ENCODE measurements around the gene DAPK3.
"Not testable (repeated sequence)": the region's sequence is repeated elsewhere in the genome, so short reads cannot be mapped to it uniquely, and the experiment has no call there.

DAPK3 gene

DNA sequence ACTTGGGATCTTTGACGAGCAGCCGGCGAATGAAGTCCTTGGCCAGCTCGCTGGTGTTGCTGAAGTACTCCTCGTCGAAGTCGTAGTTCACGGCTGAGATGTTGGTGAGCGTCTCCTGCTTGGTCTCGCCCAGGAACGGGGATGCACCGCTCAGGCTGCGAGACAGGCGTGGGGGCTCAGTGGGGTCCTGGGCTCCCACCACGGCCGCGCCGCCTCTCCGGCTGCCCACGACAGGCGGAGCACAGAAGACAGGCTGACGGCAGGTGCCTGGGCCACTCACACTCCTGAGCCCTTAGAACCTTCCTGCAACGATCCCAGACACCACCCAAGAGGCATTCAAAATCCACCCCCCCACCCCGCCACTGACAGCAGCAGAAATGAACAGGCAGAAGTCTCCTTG lies 9.9 kb downstream of the DAPK3 start:
- TF ChIP-seq, protein P1, sequence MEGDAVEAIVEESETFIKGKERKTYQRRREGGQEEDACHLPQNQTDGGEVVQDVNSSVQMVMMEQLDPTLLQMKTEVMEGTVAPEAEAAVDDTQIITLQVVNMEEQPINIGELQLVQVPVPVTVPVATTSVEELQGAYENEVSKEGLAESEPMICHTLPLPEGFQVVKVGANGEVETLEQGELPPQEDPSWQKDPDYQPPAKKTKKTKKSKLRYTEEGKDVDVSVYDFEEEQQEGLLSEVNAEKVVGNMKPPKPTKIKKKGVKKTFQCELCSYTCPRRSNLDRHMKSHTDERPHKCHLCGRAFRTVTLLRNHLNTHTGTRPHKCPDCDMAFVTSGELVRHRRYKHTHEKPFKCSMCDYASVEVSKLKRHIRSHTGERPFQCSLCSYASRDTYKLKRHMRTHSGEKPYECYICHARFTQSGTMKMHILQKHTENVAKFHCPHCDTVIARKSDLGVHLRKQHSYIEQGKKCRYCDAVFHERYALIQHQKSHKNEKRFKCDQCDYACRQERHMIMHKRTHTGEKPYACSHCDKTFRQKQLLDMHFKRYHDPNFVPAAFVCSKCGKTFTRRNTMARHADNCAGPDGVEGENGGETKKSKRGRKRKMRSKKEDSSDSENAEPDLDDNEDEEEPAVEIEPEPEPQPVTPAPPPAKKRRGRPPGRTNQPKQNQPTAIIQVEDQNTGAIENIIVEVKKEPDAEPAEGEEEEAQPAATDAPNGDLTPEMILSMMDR (conservative IDR thresholded peaks at IDR 0.05), result no peak
- TF ChIP-seq ZFX (IDR thresholded peaks at IDR 0.05), result no peak
- no peak overlapping the region for H3K27ac ChIP-seq

DNA sequence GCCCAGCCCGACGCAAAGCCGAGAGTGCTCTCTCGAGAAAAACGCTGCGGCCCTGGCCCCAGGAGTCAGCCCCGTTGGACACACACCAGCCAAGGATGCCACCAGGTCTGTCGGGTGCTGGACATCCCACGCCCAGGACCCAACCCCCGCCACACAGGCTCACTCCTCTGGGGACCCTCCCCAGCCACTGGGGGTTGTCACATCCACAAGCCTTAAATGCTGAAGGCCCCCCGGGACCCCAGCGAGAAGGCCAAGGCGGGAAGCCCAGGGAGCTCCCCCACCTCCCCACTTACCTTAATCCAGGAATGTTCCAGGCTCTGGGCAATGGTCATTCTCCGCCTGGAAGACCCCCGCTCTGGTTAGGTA lies 11.2 kb downstream of the DAPK3 start:
- TF ChIP-seq, protein P1 (conservative IDR thresholded peaks at IDR 0.05), result no peak
- no peak for TF ChIP-seq ZFX (IDR thresholded peaks at IDR 0.05)
- H3K27ac ChIP-seq, result no peak overlapping the region

DNA sequence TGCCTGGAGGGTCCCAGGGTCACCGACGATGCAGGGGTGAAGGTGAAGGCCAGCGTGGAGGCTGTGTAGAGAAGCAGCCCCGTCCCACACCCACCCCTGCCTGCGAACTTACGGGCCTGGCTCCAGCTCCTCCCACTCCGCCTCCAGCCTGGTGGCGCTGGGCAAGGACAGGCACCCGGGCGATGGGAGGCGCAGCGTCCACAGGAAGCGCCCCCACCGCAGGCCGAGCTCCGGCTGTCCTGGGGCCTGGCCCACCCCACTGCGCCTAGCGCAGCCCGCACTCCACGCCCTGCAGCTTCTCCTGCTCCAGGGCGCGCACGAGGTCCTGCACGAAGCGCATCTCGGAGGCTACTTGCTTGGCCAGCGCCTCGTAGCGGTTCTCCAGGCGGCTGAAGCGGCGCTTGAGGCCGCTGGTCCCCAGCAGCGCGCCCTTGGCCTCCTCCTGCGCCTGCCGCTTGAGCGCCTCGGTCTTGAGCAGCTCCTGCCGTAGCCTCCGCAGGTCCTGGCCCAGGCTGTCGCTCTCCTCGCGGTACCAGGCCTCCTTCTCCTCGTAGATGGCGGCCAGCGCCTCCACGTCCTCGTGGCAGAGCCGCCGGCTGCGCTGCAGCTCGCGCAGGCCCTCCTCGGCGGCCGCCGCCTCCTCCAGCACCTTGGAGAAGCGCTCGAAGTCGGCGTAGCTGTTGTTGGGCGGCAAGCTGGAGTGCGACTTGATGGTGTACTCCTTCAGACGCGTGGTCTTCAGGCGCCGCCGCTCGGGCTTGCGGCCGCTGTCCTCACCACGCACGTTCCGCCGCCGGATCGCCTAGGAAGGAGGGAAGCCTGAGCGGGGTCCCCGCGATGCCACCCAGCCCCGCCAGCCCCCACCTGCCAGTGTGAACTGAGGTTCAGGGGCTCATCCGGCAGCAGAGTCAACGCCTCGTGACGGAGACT lies 11.8 kb downstream of the DAPK3 start:
- TF ChIP-seq, protein P1 (conservative IDR thresholded peaks at IDR 0.05), result no peak
- no peak for TF ChIP-seq ZFX (IDR thresholded peaks at IDR 0.05)
- no peak overlapping the region for H3K27ac ChIP-seq

DNA sequence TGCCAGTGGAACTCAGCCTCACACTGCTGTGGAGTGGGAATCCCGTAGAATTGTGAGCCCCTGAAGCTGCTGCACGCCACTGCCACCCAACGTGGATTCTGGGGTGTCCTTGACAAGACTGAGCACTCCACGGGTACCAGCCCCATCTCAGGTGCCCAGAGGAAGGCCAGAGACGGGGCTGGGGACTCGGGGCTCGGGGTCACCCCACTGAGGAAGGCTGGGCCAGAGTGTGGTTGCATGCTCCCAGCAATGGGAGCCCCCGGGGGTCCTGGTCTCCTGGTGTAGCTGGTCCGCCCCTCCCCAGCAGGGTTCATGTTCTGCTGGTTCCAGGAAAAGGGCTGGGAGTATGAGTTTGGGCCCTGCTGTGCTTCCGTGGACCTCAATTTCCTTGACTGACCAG lies 15.2 kb downstream of the DAPK3 start:
- H3K27ac ChIP-seq, result no peak overlapping the region
- TF ChIP-seq, protein P1 (conservative IDR thresholded peaks at IDR 0.05), result no peak
- no peak for TF ChIP-seq ZFX (IDR thresholded peaks at IDR 0.05)

DNA sequence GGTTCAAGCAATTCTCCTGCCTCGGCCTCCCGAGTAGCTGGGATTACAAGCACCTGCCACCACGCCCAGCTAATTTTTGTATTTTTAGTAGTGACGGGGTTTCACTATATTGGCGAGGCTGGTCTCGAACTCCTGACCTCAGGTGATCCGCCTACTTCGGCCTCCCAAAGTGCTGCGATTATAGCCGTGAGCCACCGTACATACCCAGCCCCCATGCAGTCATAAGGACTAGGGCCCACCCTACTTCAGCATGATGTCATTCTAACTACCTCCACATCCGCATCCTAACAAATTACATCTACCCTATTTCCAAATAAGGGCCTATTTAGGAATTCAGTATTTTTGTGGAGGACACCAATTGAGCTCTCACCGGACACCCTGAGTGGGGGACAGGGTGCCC lies 15.6 kb downstream of the DAPK3 start:
- not testable (repeated sequence) for H3K27ac ChIP-seq

DNA sequence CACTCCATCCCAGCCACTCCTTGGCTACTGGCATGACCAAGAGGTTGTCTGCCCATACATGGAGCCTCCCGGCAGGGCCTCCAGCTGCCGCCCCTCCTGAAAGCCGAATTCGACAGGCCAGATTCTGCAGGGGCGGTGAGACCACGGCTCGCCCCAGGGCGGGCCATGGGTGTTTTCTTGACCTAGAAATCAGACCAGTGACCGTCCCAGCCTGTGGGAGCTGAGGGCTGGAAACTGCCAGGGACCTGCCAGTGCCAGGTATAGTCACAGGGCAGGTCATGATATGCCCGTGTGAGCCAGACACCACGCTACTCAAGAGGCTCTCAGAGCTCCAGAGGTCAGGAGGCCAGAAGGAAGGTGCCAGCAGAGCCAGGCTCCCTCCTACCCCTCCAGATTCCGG lies 16.8 kb downstream of the DAPK3 start:
- no peak for TF ChIP-seq ZFX (IDR thresholded peaks at IDR 0.05)
- TF ChIP-seq, protein P1 (conservative IDR thresholded peaks at IDR 0.05), result no peak
- H3K27ac ChIP-seq, result no peak overlapping the region

DNA sequence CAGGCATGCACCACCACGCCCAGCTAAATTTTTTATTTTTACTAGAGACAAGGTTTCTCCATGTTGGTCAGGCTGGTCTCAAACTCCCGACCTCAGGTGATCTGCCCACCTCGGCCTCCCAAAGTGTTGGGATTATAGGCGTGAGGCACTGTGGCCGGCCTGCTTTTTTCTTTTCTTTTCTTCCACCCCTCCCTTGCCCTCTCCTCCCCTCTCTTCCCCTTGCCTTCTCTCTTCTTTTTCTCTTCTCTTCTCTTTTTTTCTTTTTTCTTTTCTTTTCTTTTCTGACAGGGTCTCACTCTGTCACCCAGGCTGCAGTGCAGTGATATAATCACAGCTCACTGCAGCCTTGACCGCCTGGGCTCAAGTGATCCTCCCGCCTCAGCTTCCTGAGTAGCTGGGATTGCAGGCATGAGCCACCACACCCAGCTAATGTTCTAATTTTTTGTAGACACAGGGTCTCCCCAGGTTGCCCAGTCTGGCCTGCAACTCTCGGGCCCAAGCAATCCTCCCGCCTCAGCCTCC lies 18.1 kb downstream of the DAPK3 start:
- not testable (repeated sequence) for H3K27ac ChIP-seq

DNA sequence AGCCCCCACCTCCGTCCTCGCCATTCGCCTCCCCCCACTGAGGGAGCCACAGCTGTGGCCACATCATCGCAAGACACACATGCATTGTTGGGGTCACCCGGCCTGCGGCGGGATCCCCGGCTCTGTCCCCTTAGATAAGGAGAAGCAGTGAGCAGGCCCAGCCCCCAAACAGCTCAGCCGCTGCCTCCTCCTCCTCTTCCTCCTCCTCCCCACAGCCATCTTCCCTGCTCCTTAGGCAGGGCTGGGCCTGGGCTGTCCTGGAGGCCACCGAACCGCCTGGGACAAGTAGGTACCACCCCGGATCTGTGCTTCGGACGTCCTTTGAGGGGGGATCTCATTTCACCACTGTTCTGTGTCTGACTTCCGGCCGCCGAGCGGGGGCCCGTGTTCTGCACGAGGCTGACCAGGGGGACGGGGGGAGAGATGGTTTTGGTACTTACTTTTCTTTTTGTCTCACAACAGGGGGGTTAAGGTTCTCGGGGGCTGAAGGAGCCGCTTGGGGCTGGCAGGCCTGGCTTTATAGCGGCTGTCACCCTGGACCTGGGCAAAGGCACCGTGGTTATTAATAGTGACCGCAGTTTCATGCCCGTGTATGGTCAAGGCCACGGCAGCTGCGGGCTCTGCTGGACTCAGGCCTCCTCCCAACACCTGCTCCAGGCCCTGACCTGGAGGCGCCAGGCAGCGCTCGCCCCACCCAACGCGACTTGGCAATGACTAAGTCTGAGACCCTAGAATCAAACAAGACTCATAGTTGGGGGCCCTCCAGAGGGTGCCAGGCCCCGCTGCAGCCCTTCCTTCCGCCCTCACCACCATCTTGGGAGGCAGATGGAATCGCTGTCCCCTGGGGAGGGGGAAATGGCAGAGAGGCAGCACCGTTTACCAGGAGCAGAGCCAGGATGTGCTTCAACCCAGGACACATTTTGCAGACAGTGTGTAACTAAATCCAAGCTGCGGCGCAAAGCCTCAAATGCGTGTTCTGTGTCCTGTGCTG lies 19.7 kb downstream of the DAPK3 start:
- TF ChIP-seq ZFX (IDR thresholded peaks at IDR 0.05), result no peak
- TF ChIP-seq, protein P1 (conservative IDR thresholded peaks at IDR 0.05), result no peak
- H3K27ac ChIP-seq, result no peak overlapping the region
